HepG2 (cell line): Measurements from ENCODE around the gene SLC4A2. TPM values are rescaled to one million over a fixed set of nuclear protein-coding genes. Genes with fewer than 3 reads are reported as not detected.
A peak's percentile ranks its signal among the peaks of the same experiment; 100 is the strongest.

Experiments used
- AGO2 ChIP-seq: fragments of 200-400 bp; formaldehyde crosslinking; optimal IDR thresholded peaks from 2 replicates; pipeline ENCODE3; 2017; ENCODE audit warnings: mild to moderate bottlenecking, low read depth, low read length, moderate library complexity
- ATRX ChIP-seq: sonication (generic); formaldehyde crosslinking; IDR thresholded peaks from 2 replicates; pipeline ENCODE4 v1.4.0; 2020; ENCODE audit warnings: missing genetic modification reagents, borderline replicate concordance
- CHD4 ChIP-seq: fragments of 200-600 bp; sonication (generic); IDR thresholded peaks from 2 replicates; pipeline ENCODE4 v1.7.0; 2017; ENCODE audit warnings: mild to moderate bottlenecking, low read length, borderline replicate concordance
- GZF1 ChIP-seq: sonication (generic); formaldehyde crosslinking; IDR thresholded peaks from 2 replicates; pipeline ENCODE4 v1.5.1; 2020; ENCODE audit warnings: mild to moderate bottlenecking, missing genetic modification reagents
- HMGA1 ChIP-seq: sonication (generic); formaldehyde crosslinking; conservative IDR thresholded peaks from 2 replicates; pipeline ENCODE4 v1.4.0; 2020; ENCODE audit warnings: missing genetic modification reagents
- SMAD3 ChIP-seq: sonication (generic); formaldehyde crosslinking; IDR thresholded peaks from 2 replicates; pipeline ENCODE4 v1.4.0; 2020; ENCODE audit warnings: missing genetic modification reagents
- SP1 ChIP-seq, 2 experiments: fragments of 450-650 bp in 1 of 2; sonication (generic) in 1 of 2; formaldehyde crosslinking in 1 of 2; IDR thresholded peaks; 2 replicates each; pipeline versions ENCODE4 v1.4.0 to v1.6.1; 2016 to 2020; ENCODE audit warnings: missing genetic modification reagents in 1 of 2
- TEAD2 ChIP-seq: sonication (generic); formaldehyde crosslinking; IDR thresholded peaks from 2 replicates; pipeline ENCODE4 v1.9.0; 2021; ENCODE audit warnings: missing genetic modification reagents
- TOE1 ChIP-seq: sonication (generic); formaldehyde crosslinking; IDR thresholded peaks from 2 replicates; pipeline ENCODE4 v1.4.0; 2020; ENCODE audit warnings: mild to moderate bottlenecking, missing genetic modification reagents
- YEATS4 ChIP-seq: sonication (generic); formaldehyde crosslinking; IDR thresholded peaks from 2 replicates; pipeline ENCODE4 v1.4.0; 2020; ENCODE audit warnings: missing genetic modification reagents, borderline replicate concordance
- ZFAT ChIP-seq: sonication (generic); formaldehyde crosslinking; conservative IDR thresholded peaks from 2 replicates; pipeline ENCODE4 v1.8.1; 2023; ENCODE audit warnings: missing genetic modification reagents, inconsistent platforms
- ZFP90 ChIP-seq: sonication (generic); formaldehyde crosslinking; IDR thresholded peaks from 2 replicates; pipeline ENCODE4 v1.8.0; 2022; ENCODE audit warnings: missing genetic modification reagents, mild to moderate bottlenecking, inconsistent platforms, borderline replicate concordance
- ZNF24 ChIP-seq: fragments of 450-650 bp; IDR thresholded peaks from 2 replicates; pipeline ENCODE4 v1.6.1; 2017; ENCODE audit warnings: antibody characterized with exemption, mild to moderate bottlenecking
- polyA plus RNA-seq, 8 experiments: library from polyadenylated mRNA; depleted of rRNA in 3 of 8; stranded (reverse) in 7 of 8; unstranded in 1 of 8; fragments of >200 nt; fragmentation: Illumina TruSeq in 4 of 8; extraction: Trizol in 4 of 8; gene quantifications; 2 replicates each; pipeline versions ENCODE4 v1.2.1 to v1.2.3, GENCODE V29; 2011 to 2016; ENCODE audit warnings: low read depth in 4 of 8, missing spikeins in 1 of 8, mixed read lengths in 1 of 8; ENCODE audit not compliant: insufficient read depth in 1 of 8
- total RNA-seq, 5 experiments: library from RNA; depleted of rRNA; stranded (reverse); fragments of >200 nt; fragmentation: Illumina TruSeq; extraction: Trizol; gene quantifications; 2 replicates each; pipeline ENCODE4 v1.2.3, GENCODE V29; 2016; ENCODE audit warnings: low read depth in 1 of 5
- TF ChIP-seq, protein P1 (sequence below): sonication (generic); formaldehyde crosslinking; IDR thresholded peaks from 2 replicates; pipeline ENCODE4 v1.5.0; 2020; ENCODE audit warnings: missing genetic modification reagents
- TF ChIP-seq, protein P2 (sequence below): sonication (generic); formaldehyde crosslinking; conservative IDR thresholded peaks from 2 replicates; pipeline ENCODE4 v1.4.0; 2020; ENCODE audit warnings: mild to moderate bottlenecking, missing genetic modification reagents, moderate library complexity
- TF ChIP-seq, protein P3 (sequence below), 2 experiments: sonication (generic) in 1 of 2; formaldehyde crosslinking in 1 of 2; IDR thresholded peaks; 2 replicates each; pipeline versions ENCODE4 v1.5.1 to v1.6.1; 2011 to 2020; ENCODE audit warnings: borderline replicate concordance in 1 of 2, low read depth in 1 of 2, low read length in 1 of 2, mild to moderate bottlenecking in 1 of 2, missing genetic modification reagents in 1 of 2, moderate library complexity in 1 of 2
- TF ChIP-seq, protein P4 (sequence below): IDR thresholded peaks from 2 replicates; pipeline ENCODE4 v1.6.1; 2018; ENCODE audit warnings: missing genetic modification reagents
- TF ChIP-seq, protein P5 (sequence below): sonication (generic); formaldehyde crosslinking; IDR thresholded peaks from 2 replicates; pipeline ENCODE4 v1.4.0; 2020; ENCODE audit warnings: mild to moderate bottlenecking, missing genetic modification reagents

SLC4A2 gene
- total and polyA plus RNA-seq, 2 of the 13 experiments (the other 11 are each of a cell fraction or from before 2014, with no cell fraction given) = 51.9 to 73.4 TPM

DNA sequence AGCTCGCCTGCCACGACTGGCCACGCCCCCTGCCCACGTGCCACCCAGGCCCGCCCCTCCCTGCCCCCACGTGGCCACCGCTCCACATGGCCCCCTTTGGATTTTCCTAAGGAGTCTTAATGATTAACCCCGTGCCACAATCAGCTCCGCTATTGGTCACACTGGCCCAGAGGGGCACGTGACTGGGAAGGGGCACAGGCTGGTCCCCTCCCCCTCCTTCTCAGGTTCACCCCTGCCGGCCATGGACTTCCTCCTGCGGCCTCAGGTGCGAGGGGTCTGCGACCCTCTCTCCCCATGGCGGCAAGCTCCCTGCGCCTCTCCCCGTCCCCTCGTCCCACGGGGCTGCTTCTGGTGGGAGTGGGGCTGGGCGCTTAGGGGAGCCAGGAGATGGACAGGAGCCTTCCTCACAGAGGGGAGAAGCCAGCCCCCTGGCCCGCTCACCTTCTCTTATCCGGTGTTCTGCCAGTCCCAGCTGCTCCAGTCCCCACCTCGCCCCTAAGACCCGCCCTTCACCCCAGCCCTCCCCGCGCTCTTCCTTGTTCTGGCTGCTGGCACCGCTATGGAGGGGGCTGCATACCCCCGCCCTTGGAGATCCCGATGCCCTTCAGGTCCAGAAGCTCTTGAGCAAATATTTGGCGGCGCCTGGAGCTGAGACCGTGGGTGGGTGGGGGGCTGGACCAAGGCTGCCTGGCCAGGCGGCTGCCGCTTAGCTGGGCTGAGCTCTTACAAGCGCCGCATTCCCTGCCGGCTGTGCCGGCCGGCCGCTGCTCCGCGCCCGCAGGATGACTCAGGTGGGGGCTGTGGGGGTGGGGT lies 3.2 kb downstream of the SLC4A2 start (continued):
- TF ChIP-seq ZFP90 (CRISPR knock-in tag) (0 out of 2 replicates have a peak, but pooled peaks have one; percentile 20), HMGA1 (CRISPR knock-in tag) (no peak), SMAD3 (no peak), ATRX (no peak), TEAD2 (no peak), AGO2 (peak; percentile 85), GZF1 (no peak), CHD4 (peak; percentile 52), TOE1 (CRISPR knock-in tag) (no peak), YEATS4 (CRISPR knock-in tag) (peak; percentile 74; the same call in 1 of the 2 replicates), ZNF24 (0 out of 2 replicates have a peak, but pooled peaks have one; percentile 27), ZFAT (CRISPR knock-in tag) (no peak), SP1 (IDR thresholded peaks at IDR 0.05) (no peak), SP1 (CRISPR knock-in tag; IDR thresholded peaks at IDR 0.05) (peak; percentile 92)
- TF ChIP-seq, protein P1, sequence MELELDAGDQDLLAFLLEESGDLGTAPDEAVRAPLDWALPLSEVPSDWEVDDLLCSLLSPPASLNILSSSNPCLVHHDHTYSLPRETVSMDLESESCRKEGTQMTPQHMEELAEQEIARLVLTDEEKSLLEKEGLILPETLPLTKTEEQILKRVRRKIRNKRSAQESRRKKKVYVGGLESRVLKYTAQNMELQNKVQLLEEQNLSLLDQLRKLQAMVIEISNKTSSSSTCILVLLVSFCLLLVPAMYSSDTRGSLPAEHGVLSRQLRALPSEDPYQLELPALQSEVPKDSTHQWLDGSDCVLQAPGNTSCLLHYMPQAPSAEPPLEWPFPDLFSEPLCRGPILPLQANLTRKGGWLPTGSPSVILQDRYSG (CRISPR knock-in tag) = no peak
- TF ChIP-seq, protein P2, sequence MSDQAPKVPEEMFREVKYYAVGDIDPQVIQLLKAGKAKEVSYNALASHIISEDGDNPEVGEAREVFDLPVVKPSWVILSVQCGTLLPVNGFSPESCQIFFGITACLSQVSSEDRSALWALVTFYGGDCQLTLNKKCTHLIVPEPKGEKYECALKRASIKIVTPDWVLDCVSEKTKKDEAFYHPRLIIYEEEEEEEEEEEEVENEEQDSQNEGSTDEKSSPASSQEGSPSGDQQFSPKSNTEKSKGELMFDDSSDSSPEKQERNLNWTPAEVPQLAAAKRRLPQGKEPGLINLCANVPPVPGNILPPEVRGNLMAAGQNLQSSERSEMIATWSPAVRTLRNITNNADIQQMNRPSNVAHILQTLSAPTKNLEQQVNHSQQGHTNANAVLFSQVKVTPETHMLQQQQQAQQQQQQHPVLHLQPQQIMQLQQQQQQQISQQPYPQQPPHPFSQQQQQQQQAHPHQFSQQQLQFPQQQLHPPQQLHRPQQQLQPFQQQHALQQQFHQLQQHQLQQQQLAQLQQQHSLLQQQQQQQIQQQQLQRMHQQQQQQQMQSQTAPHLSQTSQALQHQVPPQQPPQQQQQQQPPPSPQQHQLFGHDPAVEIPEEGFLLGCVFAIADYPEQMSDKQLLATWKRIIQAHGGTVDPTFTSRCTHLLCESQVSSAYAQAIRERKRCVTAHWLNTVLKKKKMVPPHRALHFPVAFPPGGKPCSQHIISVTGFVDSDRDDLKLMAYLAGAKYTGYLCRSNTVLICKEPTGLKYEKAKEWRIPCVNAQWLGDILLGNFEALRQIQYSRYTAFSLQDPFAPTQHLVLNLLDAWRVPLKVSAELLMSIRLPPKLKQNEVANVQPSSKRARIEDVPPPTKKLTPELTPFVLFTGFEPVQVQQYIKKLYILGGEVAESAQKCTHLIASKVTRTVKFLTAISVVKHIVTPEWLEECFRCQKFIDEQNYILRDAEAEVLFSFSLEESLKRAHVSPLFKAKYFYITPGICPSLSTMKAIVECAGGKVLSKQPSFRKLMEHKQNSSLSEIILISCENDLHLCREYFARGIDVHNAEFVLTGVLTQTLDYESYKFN (CRISPR knock-in tag) = peak; percentile 82
- TF ChIP-seq, protein P3, sequence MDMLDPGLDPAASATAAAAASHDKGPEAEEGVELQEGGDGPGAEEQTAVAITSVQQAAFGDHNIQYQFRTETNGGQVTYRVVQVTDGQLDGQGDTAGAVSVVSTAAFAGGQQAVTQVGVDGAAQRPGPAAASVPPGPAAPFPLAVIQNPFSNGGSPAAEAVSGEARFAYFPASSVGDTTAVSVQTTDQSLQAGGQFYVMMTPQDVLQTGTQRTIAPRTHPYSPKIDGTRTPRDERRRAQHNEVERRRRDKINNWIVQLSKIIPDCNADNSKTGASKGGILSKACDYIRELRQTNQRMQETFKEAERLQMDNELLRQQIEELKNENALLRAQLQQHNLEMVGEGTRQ (IDR thresholded peaks at IDR 0.05; ENCODE audit: low read depth, low read length) = peak; percentile 98
- TF ChIP-seq, protein P3 (CRISPR knock-in tag; IDR thresholded peaks at IDR 0.05; ENCODE audit: borderline replicate concordance) = peak; percentile 98; the same call in 1 of the 2 replicates
- TF ChIP-seq, protein P4, sequence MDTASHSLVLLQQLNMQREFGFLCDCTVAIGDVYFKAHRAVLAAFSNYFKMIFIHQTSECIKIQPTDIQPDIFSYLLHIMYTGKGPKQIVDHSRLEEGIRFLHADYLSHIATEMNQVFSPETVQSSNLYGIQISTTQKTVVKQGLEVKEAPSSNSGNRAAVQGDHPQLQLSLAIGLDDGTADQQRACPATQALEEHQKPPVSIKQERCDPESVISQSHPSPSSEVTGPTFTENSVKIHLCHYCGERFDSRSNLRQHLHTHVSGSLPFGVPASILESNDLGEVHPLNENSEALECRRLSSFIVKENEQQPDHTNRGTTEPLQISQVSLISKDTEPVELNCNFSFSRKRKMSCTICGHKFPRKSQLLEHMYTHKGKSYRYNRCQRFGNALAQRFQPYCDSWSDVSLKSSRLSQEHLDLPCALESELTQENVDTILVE (CRISPR knock-in tag) = peak; percentile 37; the same call in 1 of the 2 replicates
- TF ChIP-seq, protein P5, sequence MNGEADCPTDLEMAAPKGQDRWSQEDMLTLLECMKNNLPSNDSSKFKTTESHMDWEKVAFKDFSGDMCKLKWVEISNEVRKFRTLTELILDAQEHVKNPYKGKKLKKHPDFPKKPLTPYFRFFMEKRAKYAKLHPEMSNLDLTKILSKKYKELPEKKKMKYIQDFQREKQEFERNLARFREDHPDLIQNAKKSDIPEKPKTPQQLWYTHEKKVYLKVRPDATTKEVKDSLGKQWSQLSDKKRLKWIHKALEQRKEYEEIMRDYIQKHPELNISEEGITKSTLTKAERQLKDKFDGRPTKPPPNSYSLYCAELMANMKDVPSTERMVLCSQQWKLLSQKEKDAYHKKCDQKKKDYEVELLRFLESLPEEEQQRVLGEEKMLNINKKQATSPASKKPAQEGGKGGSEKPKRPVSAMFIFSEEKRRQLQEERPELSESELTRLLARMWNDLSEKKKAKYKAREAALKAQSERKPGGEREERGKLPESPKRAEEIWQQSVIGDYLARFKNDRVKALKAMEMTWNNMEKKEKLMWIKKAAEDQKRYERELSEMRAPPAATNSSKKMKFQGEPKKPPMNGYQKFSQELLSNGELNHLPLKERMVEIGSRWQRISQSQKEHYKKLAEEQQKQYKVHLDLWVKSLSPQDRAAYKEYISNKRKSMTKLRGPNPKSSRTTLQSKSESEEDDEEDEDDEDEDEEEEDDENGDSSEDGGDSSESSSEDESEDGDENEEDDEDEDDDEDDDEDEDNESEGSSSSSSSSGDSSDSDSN (CRISPR knock-in tag) = peak; percentile 40
